HG03060 (cell line): ENCODE data around the gene MYO15B.

Source experiments
- ATAC-seq: cut with Tn5 transposase; IDR thresholded peaks from one replicate; pipeline ENCODE4 v1.9.1; 2021; ENCODE audit warnings: low read depth, moderate number of reproducible peaks; ENCODE audit not compliant: unreplicated experiment

The MYO15B gene

GRCh38 chr17:75587675-75588595 is at the start of gene MYO15B:
Gene MYO15B (plus strand): TSS chr17:75587800. CDS start chr17:75588058, 258 bp downstream.
- ATAC-seq = no peak

GRCh38 chr17:75539967-75540729 is 47.5 kb upstream of the MYO15B start:
- no peak for ATAC-seq

GRCh38 chr17:75540923-75541503 is 46.6 kb upstream of the MYO15B start:
- no peak for ATAC-seq

- ATAC-seq = no peak
Observed at GRCh38 chr17:75542229-75542628, 45.4 kb upstream of the MYO15B start.

GRCh38 chr17:75542728-75543336 is 44.8 kb upstream of the MYO15B start:
- ATAC-seq = no peak

GRCh38 chr17:75544250-75544649 is 43.4 kb upstream of the MYO15B start:
- no peak for ATAC-seq

- no peak for ATAC-seq
Observed at GRCh38 chr17:75546181-75546580, 41.4 kb upstream of the MYO15B start.

GRCh38 chr17:75547091-75547490 is 40.5 kb upstream of the MYO15B start:
- ATAC-seq = no peak

- no peak for ATAC-seq
Observed at GRCh38 chr17:75548813-75549212, 38.8 kb upstream of the MYO15B start.

GRCh38 chr17:75549246-75550138 is 38.1 kb upstream of the MYO15B start:
- no peak for ATAC-seq

GRCh38 chr17:75550139-75550465 is 37.5 kb upstream of the MYO15B start:
- ATAC-seq = no peak

GRCh38 chr17:75551266-75551665 is 36.3 kb upstream of the MYO15B start:
- no peak for ATAC-seq

GRCh38 chr17:75552425-75553294 is 34.9 kb upstream of the MYO15B start:
- ATAC-seq = no peak

GRCh38 chr17:75553295-75554110 is 34.1 kb upstream of the MYO15B start:
- ATAC-seq = no peak

- no peak for ATAC-seq
Observed at GRCh38 chr17:75555679-75556153, 31.9 kb upstream of the MYO15B start.

GRCh38 chr17:75557075-75557851 is 30.3 kb upstream of the MYO15B start:
- ATAC-seq = no peak
